Stimulated activated CD4-positive, alpha-beta T cell treated with anti-CD3 and anti-CD28 coated beads, Interleukin-2, amount 100 ng/mL, for 48 hours (primary cell): ENCODE measurements around the gene LRMDA.

ENCODE experiments used
- DNase-seq, 2 donors: peaks; one replicate each; pipeline ENCODE4 v3.0.0-alpha.2; 2020

LRMDA gene

GRCh38 chr10:76197293-76197692, 765.9 kb downstream of the LRMDA start:
- DNase-seq = no peak

GRCh38 chr10:76198287-76199035, 767.0 kb downstream of the LRMDA start:
- DNase-seq = no peak

GRCh38 chr10:76201962-76202361, 770.5 kb downstream of the LRMDA start:
- DNase-seq = no peak

- DNase-seq = no peak
These were observed 771.4 kb downstream of the LRMDA start for GRCh38 chr10:76202777-76203176.

GRCh38 chr10:76205361-76205760, 773.9 kb downstream of the LRMDA start:
- no peak for DNase-seq

GRCh38 chr10:76206797-76207352, 775.5 kb downstream of the LRMDA start:
- DNase-seq = no peak

- DNase-seq = no peak
These were observed 777.7 kb downstream of the LRMDA start for GRCh38 chr10:76209135-76209534.

- no peak for DNase-seq
These were observed 778.8 kb downstream of the LRMDA start for GRCh38 chr10:76210211-76210610.

GRCh38 chr10:76211691-76212090, 780.3 kb downstream of the LRMDA start:
- DNase-seq = no peak

GRCh38 chr10:76213876-76214275, 782.5 kb downstream of the LRMDA start:
- no peak for DNase-seq

GRCh38 chr10:76218035-76218434, 786.6 kb downstream of the LRMDA start:
- DNase-seq = no peak

- DNase-seq = no peak
These were observed 797.9 kb downstream of the LRMDA start for GRCh38 chr10:76229341-76229740.

- DNase-seq = no peak
These were observed 799.5 kb downstream of the LRMDA start for GRCh38 chr10:76230921-76231285.

- no peak for DNase-seq
These were observed 800.0 kb downstream of the LRMDA start for GRCh38 chr10:76231286-76231934.

- DNase-seq = no peak
These were observed 803.2 kb downstream of the LRMDA start for GRCh38 chr10:76234499-76235226.

GRCh38 chr10:76236356-76236755, 804.9 kb downstream of the LRMDA start:
- DNase-seq = no peak

- DNase-seq = no peak
These were observed 811.5 kb downstream of the LRMDA start for GRCh38 chr10:76242956-76243355.

GRCh38 chr10:76244061-76244686, 812.8 kb downstream of the LRMDA start:
- DNase-seq = no peak

GRCh38 chr10:76245951-76246495, 814.6 kb downstream of the LRMDA start:
- no peak for DNase-seq

GRCh38 chr10:76248649-76249200, 817.3 kb downstream of the LRMDA start:
- DNase-seq = no peak

- DNase-seq = no peak
These were observed 820.6 kb downstream of the LRMDA start for GRCh38 chr10:76251841-76252671.

- DNase-seq = no peak
These were observed 821.3 kb downstream of the LRMDA start for GRCh38 chr10:76252733-76253132.
